BLaER1 (cell line): Measurements from ENCODE around the gene SLC7A6OS.

Experiments used
- H3K27ac ChIP-seq: shearing (Covaris generic); formaldehyde crosslinking; 2 replicates; pipeline ENCODE4 v1.8.1; 2022
- H3K27me3 ChIP-seq: shearing (Covaris generic); formaldehyde crosslinking; 2 replicates; pipeline ENCODE4 v1.8.1; 2022
- H3K36me3 ChIP-seq: shearing (Covaris generic); formaldehyde crosslinking; 2 replicates; pipeline ENCODE4 v1.8.1; 2022
- H3K4me1 ChIP-seq: shearing (Covaris generic); formaldehyde crosslinking; 2 replicates; pipeline ENCODE4 v1.8.1; 2022
- H3K4me2 ChIP-seq: shearing (Covaris generic); formaldehyde crosslinking; 2 replicates; pipeline ENCODE4 v1.8.1; 2022
- H3K4me3 ChIP-seq: shearing (Covaris generic); formaldehyde crosslinking; 2 replicates; pipeline ENCODE4 v1.8.1; 2022
- H3K9ac ChIP-seq: shearing (Covaris generic); formaldehyde crosslinking; 2 replicates; pipeline ENCODE4 v1.8.1; 2022
- H3K9me3 ChIP-seq: shearing (Covaris generic); formaldehyde crosslinking; 2 replicates; pipeline ENCODE4 v1.8.1; 2022
- H4K20me1 ChIP-seq: shearing (Covaris generic); formaldehyde crosslinking; 2 replicates; pipeline ENCODE4 v1.8.1; 2022
- Cebpa-rat ChIP-seq: shearing (Covaris generic); IDR thresholded peaks from 2 replicates; pipeline ENCODE4 v1.8.1; 2022

Gene SLC7A6OS

DNA sequence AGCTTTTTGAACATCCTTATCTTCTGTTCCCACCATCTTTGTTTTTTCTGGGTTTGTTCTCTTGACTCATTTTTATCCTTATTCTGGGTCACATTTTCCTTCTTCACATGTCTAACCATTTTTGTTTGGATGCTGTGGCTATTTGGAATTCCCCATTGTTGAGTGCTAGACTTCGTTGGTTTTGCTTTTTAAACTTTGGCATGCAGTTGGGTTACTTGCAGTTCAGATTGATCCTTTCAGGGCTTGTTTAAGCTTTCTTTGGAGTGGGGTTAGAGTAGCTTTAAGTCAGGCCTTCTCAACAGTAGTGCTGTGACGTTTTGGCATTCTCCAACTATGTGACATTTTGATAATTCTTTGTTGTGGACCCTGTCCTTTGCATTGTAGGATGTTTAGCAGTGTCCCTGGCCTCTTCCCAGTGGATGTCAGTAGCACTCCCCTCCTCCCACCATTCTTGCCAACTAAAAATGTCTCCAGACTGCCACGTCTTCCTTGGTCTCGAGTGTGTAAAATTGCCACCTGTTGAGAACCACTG, 21.2 kb upstream of the SLC7A6OS start:
- Histone ChIP-seq H4K20me1 (no peaks in the 10 kb centered on the region), H3K27me3 (no peaks in the 10 kb centered on the region), H3K4me3 (no peak overlapping the region; the same call in 1 of the 2 replicates), H3K4me1 (peaks cover 50% of the 10 kb centered on the region), H3K36me3 (peaks cover 59% of the 10 kb centered on the region), H3K9ac (peak overlapping the region; percentile 59), H3K27ac (peak overlapping the region; percentile 89), H3K9me3 (no peaks in the 10 kb centered on the region), H3K4me2 (peak overlapping the region; percentile 83)
- no peak for TF ChIP-seq Cebpa-rat

DNA sequence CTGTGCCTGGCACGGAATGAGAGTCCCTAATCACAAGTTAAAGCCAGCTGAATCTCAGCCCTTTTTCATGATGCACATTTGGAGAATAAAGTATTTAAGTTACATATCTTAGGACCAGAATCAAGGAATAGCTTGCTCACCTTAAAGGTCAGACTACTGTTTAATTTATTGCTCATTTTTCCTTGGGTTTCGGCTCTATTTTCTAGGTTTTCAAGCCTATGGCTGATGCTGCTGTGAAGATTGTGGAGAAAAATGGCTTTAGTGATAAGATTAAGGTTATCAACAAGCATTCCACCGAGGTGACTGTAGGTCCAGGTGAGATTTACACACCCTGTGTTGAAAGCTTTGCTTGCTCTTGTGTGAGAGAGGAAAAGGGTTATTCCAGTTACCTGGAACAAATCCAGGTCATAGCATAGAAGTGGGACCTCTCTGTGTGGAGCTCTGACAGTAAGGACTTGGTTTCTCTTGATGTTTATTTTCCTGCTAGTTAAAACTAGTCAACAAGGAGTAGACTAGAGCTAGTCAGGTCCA, 18.2 kb upstream of the SLC7A6OS start:
- no peak overlapping the region for H3K4me3 ChIP-seq
- no peak for TF ChIP-seq Cebpa-rat
- no peak overlapping the region for H3K4me2 ChIP-seq
- no peaks in the 10 kb centered on the region for H3K27me3 ChIP-seq
- H4K20me1 ChIP-seq: no peaks in the 10 kb centered on the region
- peaks cover 42% of the 10 kb centered on the region for H3K4me1 ChIP-seq
- H3K9ac ChIP-seq: no peak overlapping the region
- no peaks in the 10 kb centered on the region for H3K9me3 ChIP-seq
- no peak overlapping the region for H3K27ac ChIP-seq
- peaks cover 60% of the 10 kb centered on the region for H3K36me3 ChIP-seq

DNA sequence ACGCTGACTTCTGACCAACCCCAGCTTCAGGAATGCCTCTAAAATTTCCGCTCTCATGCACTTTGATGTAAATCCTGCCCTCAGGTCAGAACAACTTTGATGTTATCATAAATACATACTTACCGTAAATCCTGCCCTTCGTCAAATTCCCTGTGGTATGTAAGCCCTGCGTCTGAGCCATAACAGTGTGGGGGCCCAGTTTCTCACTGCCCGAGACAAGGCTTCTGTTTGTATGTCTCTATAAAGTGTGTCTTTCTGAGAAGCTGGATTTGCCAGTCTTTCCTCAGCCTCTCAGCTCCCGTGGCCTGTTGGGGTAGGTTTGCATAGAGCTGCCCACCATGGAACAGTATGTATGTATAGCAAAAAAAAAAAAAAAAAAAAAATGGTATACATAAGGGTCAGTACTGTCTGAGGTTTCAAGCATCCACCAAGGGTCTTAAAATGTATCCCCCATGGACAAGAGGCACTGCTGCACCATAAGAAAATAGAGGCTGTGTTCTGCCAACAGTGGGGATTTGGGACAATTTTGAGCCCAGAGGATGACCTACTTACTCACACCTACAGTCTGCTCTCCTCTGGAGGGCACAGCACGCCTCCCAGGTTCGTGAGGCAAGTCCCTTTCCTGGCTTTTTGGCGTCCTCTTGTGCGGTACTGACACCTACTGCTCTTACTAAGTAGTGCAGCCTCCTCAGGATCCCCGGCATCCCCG, 17.6 kb upstream of the SLC7A6OS start:
- Histone ChIP-seq H4K20me1 (no peaks in the 10 kb centered on the region), H3K36me3 (peaks cover 58% of the 10 kb centered on the region), H3K9ac (no peak overlapping the region), H3K4me1 (peaks cover 36% of the 10 kb centered on the region), H3K4me2 (no peak overlapping the region), H3K27me3 (no peaks in the 10 kb centered on the region), H3K9me3 (no peaks in the 10 kb centered on the region), H3K27ac (no peak overlapping the region), H3K4me3 (no peak overlapping the region)
- no peak for TF ChIP-seq Cebpa-rat

DNA sequence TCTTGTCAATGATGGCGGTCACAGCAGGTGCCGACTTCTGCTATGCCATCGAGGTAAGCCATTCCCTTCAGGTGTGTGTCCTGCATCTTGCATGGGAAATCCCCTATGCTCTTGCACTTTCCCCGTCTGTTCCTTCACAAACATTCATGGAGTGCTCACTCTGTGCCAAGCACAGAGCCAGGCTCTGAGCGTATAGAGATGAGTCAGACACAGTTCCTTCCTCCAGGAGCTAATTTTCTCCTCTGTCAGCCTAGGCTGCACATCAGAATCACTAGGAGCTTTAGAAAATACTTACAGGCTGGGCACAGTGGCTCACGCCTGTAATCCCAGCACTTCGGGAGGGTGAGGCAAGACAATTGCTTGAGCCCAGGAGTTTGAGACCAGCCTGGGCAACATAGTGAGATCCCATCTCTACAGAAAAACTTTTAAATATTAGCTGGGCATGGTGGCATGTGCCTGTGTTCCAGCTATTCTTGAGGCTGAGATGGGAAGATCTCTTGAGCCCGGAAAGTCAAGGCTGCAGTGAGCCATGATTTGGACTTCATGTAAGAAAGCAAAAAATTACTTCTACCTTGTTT, 14.1 kb upstream of the SLC7A6OS start:
- no peaks in the 10 kb centered on the region for H3K9me3 ChIP-seq
- no peak for TF ChIP-seq Cebpa-rat
- H3K4me2 ChIP-seq: no peak overlapping the region
- no peak overlapping the region for H3K27ac ChIP-seq
- no peaks in the 10 kb centered on the region for H3K27me3 ChIP-seq
- H3K4me3 ChIP-seq: no peak overlapping the region
- H3K36me3 ChIP-seq: peaks cover 83% of the 10 kb centered on the region
- H3K9ac ChIP-seq: no peak overlapping the region
- peaks cover 25% of the 10 kb centered on the region; the same call in 1 of the 2 replicates for H4K20me1 ChIP-seq
- peaks cover 23% of the 10 kb centered on the region for H3K4me1 ChIP-seq

- Histone ChIP-seq H3K4me3 (no peak overlapping the region), H3K9ac (no peak overlapping the region), H3K4me1 (peaks cover 23% of the 10 kb centered on the region), H3K9me3 (no peaks in the 10 kb centered on the region), H3K36me3 (peaks cover 83% of the 10 kb centered on the region), H3K27ac (no peak overlapping the region), H3K4me2 (no peak overlapping the region), H4K20me1 (peaks cover 28% of the 10 kb centered on the region; the same call in 1 of the 2 replicates), H3K27me3 (no peaks in the 10 kb centered on the region)
- no peak for TF ChIP-seq Cebpa-rat
Observed at GRCh38 chr16:68324336-68324735, 13.6 kb upstream of the SLC7A6OS start.

- Histone ChIP-seq H3K27ac (no peak overlapping the region), H3K36me3 (peaks cover 95% of the 10 kb centered on the region), H3K4me3 (no peak overlapping the region)
Observed at GRCh38 chr16:68319185-68319908, 8.6 kb upstream of the SLC7A6OS start.

GRCh38 chr16:68313116-68313515, 2.4 kb upstream of the SLC7A6OS start:
- Histone ChIP-seq H3K4me3 (no peak overlapping the region), H3K9ac (no peak overlapping the region), H3K27ac (no peak overlapping the region), H3K27me3 (no peaks in the 10 kb centered on the region), H3K4me2 (no peak overlapping the region), H3K9me3 (no peaks in the 10 kb centered on the region), H3K36me3 (peaks cover 72% of the 10 kb centered on the region), H4K20me1 (peaks cover 14% of the 10 kb centered on the region; the same call in 1 of the 2 replicates), H3K4me1 (peaks cover 39% of the 10 kb centered on the region)
- no peak for TF ChIP-seq Cebpa-rat

More at GRCh38 chr16:68319185-68319908, 8.6 kb upstream of the SLC7A6OS start:
- Histone ChIP-seq H3K4me2 (no peak overlapping the region), H4K20me1 (peaks cover 28% of the 10 kb centered on the region; the same call in 1 of the 2 replicates), H3K4me1 (peaks cover 14% of the 10 kb centered on the region), H3K27me3 (no peaks in the 10 kb centered on the region), H3K9ac (no peak overlapping the region), H3K9me3 (no peaks in the 10 kb centered on the region)
- TF ChIP-seq Cebpa-rat: no peak

DNA sequence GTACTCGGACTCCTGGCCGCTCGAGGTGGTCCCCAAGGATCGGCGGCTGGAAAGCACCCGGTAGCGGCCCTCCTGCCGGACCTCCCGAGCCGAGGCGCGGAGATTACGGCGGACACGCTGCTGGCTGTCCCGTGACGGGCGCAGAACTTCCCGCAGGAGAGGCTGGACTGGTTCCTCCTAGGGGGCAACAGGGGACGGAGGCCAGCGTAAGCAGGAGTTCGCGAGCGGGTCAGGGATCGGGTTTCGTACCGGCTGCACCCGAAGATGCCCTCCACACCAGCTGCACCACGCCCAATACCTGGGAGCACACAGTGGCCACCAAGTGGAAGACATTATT, 341 bp downstream of the SLC7A6OS start:
- Histone ChIP-seq H3K9ac (peak overlapping the region; percentile 88), H3K4me3 (peak overlapping the region; percentile 86), H3K27me3 (no peaks in the 10 kb centered on the region), H3K27ac (peak overlapping the region; percentile 83), H3K4me2 (peak overlapping the region; percentile 95), H3K9me3 (no peaks in the 10 kb centered on the region), H3K4me1 (peaks cover 39% of the 10 kb centered on the region), H3K36me3 (peaks cover 74% of the 10 kb centered on the region), H4K20me1 (peaks cover 30% of the 10 kb centered on the region; the same call in 1 of the 2 replicates)
- no peak for TF ChIP-seq Cebpa-rat

DNA sequence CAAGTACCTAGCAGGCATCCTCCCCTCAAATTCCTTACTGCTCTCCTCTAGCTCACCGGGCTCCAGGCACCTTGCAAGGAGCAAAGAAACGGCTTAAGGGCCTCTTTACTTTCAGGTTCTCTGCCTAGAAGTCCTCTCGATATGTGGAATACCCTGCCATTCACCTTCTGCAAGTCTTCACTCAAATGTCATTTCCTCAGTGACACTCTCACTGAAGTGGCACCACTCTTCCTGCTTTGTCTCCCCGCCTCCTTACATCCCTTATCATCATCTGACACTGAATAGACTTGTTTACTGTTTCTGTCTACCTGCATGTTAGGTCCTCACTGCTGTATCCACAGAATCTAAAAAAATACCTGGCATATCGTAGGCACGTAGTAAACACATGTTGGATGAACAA, 947 bp downstream of the SLC7A6OS start:
- Histone ChIP-seq H3K36me3 (peaks cover 74% of the 10 kb centered on the region), H3K27me3 (no peaks in the 10 kb centered on the region), H3K9me3 (no peaks in the 10 kb centered on the region), H3K4me2 (peak overlapping the region; percentile 95), H4K20me1 (peaks cover 36% of the 10 kb centered on the region; the same call in 1 of the 2 replicates), H3K9ac (peak overlapping the region; percentile 88), H3K4me3 (peak overlapping the region; percentile 86), H3K27ac (peak overlapping the region; percentile 83), H3K4me1 (peaks cover 39% of the 10 kb centered on the region)
- no peak for TF ChIP-seq Cebpa-rat

- Histone ChIP-seq H3K36me3 (peaks cover 82% of the 10 kb centered on the region), H3K27ac (no peak overlapping the region), H4K20me1 (peaks cover 65% of the 10 kb centered on the region), H3K27me3 (no peaks in the 10 kb centered on the region), H3K4me3 (no peak overlapping the region), H3K4me2 (no peak overlapping the region), H3K4me1 (peaks cover 18% of the 10 kb centered on the region), H3K9me3 (no peaks in the 10 kb centered on the region), H3K9ac (no peak overlapping the region)
- TF ChIP-seq Cebpa-rat: no peak
Observed at GRCh38 chr16:68306633-68307032, 4.1 kb downstream of the SLC7A6OS start.
